ENCODE results near the gene C1GALT1.

C1GALT1 gene

DNA sequence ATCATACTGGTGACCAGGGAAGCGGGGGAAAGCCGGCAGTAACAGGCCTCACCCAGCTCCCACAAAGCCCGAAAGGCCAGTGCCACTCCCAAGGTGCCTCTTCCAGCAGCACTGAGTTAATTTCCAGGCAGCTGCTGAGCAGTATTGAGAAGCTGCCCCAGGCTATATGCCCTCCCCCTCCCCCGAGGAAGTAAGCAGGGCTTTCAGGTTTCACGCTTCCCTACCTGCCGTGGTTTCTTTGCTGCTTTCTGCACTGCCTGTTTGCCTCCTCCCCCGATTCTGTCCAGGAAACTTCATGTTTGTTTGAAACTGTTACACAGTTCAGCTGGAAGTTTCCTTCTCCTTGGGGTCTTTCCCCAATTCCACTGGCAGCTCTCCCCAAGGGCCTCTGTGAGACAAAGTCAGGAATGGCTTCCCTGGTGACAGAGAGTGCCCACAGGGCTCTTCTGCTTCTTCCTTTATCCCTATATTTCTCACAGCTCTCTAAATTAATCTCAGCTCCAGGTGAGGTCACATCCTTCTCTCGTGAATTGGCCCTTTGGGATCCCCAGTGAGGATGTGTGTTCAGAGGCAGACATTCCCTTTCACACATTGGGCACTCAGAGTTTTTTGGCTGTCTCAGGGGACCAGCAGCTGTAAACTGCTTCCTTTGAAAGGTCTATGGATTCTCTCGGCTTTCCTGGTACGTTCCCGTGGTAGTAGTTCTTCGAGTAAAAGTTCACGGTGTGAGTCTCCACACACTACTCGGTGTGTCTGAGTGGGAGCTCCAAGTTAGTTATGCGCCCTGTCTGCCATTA is 19.4 kb downstream of the C1GALT1 start:
- Histone ChIP-seq H3K4me3 (replicated peaks; ENCODE audit: insufficient read depth, low read length) (no peak overlapping the region), H3K27ac (replicated peaks) (no peak overlapping the region), H3K27me3 (ENCODE audit: insufficient read depth, poor library complexity, severe bottlenecking) (no peaks in the 10 kb centered on the region)
- DNase-seq (ENCODE audit: low read depth in 1 of 2, low spot score in 1 of 2): no peak
- TF ChIP-seq SPI1 (IDR thresholded peaks at IDR 0.05; ENCODE audit: borderline replicate concordance, low read depth) (no peak), GABPA (IDR thresholded peaks at IDR 0.05; ENCODE audit: low read depth) (no peak), POLR2AphosphoS5 (IDR thresholded peaks at IDR 0.05; ENCODE audit: low read depth) (no peak)
- TF ChIP-seq, protein P1, sequence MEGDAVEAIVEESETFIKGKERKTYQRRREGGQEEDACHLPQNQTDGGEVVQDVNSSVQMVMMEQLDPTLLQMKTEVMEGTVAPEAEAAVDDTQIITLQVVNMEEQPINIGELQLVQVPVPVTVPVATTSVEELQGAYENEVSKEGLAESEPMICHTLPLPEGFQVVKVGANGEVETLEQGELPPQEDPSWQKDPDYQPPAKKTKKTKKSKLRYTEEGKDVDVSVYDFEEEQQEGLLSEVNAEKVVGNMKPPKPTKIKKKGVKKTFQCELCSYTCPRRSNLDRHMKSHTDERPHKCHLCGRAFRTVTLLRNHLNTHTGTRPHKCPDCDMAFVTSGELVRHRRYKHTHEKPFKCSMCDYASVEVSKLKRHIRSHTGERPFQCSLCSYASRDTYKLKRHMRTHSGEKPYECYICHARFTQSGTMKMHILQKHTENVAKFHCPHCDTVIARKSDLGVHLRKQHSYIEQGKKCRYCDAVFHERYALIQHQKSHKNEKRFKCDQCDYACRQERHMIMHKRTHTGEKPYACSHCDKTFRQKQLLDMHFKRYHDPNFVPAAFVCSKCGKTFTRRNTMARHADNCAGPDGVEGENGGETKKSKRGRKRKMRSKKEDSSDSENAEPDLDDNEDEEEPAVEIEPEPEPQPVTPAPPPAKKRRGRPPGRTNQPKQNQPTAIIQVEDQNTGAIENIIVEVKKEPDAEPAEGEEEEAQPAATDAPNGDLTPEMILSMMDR (IDR thresholded peaks at IDR 0.05; ENCODE audit: insufficient read depth, low read length): no peak
- TF ChIP-seq, protein P2, sequence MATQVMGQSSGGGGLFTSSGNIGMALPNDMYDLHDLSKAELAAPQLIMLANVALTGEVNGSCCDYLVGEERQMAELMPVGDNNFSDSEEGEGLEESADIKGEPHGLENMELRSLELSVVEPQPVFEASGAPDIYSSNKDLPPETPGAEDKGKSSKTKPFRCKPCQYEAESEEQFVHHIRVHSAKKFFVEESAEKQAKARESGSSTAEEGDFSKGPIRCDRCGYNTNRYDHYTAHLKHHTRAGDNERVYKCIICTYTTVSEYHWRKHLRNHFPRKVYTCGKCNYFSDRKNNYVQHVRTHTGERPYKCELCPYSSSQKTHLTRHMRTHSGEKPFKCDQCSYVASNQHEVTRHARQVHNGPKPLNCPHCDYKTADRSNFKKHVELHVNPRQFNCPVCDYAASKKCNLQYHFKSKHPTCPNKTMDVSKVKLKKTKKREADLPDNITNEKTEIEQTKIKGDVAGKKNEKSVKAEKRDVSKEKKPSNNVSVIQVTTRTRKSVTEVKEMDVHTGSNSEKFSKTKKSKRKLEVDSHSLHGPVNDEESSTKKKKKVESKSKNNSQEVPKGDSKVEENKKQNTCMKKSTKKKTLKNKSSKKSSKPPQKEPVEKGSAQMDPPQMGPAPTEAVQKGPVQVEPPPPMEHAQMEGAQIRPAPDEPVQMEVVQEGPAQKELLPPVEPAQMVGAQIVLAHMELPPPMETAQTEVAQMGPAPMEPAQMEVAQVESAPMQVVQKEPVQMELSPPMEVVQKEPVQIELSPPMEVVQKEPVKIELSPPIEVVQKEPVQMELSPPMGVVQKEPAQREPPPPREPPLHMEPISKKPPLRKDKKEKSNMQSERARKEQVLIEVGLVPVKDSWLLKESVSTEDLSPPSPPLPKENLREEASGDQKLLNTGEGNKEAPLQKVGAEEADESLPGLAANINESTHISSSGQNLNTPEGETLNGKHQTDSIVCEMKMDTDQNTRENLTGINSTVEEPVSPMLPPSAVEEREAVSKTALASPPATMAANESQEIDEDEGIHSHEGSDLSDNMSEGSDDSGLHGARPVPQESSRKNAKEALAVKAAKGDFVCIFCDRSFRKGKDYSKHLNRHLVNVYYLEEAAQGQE (IDR thresholded peaks at IDR 0.05; ENCODE audit: insufficient replicate concordance, low read depth): no peak

DNA sequence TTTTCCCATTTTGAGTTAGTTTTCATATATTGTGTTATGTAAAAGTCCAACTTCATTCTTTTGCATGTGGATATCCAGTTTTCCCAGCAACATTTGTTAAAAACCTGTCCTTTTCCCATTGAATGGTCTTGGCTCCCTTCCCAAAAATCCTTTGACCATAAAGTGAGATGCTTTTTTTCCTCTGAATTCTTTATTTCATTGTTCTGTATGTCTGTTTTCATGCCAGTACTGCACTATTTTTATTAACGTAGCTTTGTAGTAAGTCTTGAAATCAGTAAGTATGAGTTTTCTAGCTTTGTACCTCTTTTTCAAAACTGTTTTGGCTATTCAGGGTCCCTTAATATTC is 20.0 kb downstream of the C1GALT1 start:
- Histone ChIP-seq H3K27ac (replicated peaks) (no peak overlapping the region), H3K27me3 (ENCODE audit: insufficient read depth, poor library complexity, severe bottlenecking) (no peaks in the 10 kb centered on the region), H3K4me3 (replicated peaks; ENCODE audit: insufficient read depth, low read length) (no peak overlapping the region)
- TF ChIP-seq, protein P1 (IDR thresholded peaks at IDR 0.05; ENCODE audit: insufficient read depth, low read length): no peak
- TF ChIP-seq POLR2AphosphoS5 (IDR thresholded peaks at IDR 0.05; ENCODE audit: low read depth) (no peak), GABPA (IDR thresholded peaks at IDR 0.05; ENCODE audit: low read depth) (no peak), SPI1 (IDR thresholded peaks at IDR 0.05; ENCODE audit: borderline replicate concordance, low read depth) (no peak)
- TF ChIP-seq, protein P2 (IDR thresholded peaks at IDR 0.05; ENCODE audit: insufficient replicate concordance, low read depth): no peak
- DNase-seq (ENCODE audit: low read depth in 1 of 2, low spot score in 1 of 2): no peak

DNA sequence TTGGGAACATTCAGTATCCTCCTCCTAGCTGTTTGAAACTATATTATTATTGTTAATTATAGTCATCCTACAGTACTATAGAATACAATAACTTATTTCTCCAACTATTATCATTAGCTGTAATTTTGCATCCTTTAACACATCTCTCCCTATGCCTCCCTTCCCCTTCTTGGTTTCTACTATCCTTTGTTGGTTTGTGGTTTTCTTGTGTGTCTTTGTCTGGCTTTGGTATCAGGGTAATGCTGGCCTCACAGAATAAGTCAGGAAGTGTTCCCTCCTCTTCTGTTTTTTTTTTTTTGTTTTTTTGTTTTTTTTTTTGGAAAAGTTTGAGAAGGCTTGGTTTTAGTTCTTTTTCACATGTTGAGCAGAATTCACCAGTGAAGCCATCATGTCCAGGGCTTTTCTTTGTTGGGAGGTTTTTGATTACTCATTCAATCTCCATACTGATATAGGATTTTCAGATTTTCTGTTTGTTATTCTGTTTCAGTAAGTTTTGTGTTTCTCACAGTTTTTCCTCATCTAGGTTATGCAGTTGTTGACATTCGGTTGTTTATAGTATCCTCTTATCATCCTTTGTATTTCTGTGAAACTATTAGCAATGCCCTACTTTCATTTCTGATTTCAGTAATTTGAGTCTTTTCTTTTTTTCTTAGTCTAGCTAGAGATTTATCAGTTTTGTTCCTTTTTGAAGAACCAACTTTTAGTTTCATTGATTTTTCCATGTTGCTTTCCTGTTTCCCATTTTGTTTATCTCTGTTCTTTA is 21.6 kb downstream of the C1GALT1 start:
- H3K27ac ChIP-seq (replicated peaks): no peak overlapping the region
- TF ChIP-seq SPI1 (IDR thresholded peaks at IDR 0.05; ENCODE audit: borderline replicate concordance, low read depth) (no peak), POLR2AphosphoS5 (IDR thresholded peaks at IDR 0.05; ENCODE audit: low read depth) (no peak), GABPA (IDR thresholded peaks at IDR 0.05; ENCODE audit: low read depth) (no peak)
- TF ChIP-seq, protein P1 (IDR thresholded peaks at IDR 0.05; ENCODE audit: insufficient read depth, low read length): no peak
- TF ChIP-seq, protein P2 (IDR thresholded peaks at IDR 0.05; ENCODE audit: insufficient replicate concordance, low read depth): no peak
- H3K27me3 ChIP-seq (ENCODE audit: insufficient read depth, poor library complexity, severe bottlenecking): no peaks in the 10 kb centered on the region
- DNase-seq (ENCODE audit: low read depth in 1 of 2, low spot score in 1 of 2): no peak
- no peak overlapping the region for H3K4me3 ChIP-seq (replicated peaks; ENCODE audit: insufficient read depth, low read length)
